GM19238 (cell line): ENCODE results near the gene TMC6.
"Not testable (repeated sequence)": the region's sequence is repeated elsewhere in the genome, so short reads cannot be mapped to it uniquely, and the experiment has no call there.

Experiments
- DNase-seq: peaks from one replicate; pipeline ENCODE4 v3.0.0; 2011; ENCODE audit warnings: low spot score; ENCODE audit not compliant: insufficient read length

The TMC6 gene

DNA sequence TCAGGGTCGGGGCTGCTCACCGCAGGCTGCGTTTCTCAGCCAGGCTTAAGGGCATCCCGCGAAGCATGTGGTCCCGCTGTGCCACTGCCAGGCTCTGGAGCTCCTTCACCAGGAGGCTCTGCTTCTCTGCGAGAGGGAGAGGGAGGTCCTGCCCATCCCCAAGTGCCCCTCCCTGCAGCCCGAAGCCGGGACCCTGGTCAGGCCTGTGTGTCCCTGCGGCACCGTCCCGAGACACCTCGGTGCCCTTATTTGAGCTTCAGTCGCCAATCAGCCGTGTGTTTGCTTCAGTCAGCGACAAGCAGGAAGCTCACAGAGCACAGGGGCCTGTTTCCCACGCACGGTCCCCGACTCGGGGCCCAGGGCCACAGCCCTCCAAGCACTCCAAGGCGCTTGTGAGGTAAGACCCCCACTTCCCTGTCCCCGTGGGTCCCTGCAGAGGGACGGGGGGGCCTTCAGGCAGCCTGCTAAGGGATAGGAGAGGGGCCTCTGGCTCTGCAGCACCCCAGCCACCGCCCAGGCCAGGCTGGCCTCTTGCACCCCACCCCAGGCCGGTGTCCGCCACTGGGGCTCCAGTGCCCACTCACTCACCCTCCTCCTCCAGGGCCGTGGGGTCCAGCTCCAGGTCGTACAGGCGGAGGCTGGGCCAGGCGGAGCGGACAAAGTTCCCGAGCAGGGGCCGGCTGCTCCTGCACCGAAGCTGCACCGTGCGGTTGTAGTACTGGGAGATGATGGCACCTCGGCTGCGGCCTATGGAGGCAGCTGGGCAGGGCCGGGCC is 3.2 kb downstream of the TMC6 start:
- no peak for DNase-seq

DNA sequence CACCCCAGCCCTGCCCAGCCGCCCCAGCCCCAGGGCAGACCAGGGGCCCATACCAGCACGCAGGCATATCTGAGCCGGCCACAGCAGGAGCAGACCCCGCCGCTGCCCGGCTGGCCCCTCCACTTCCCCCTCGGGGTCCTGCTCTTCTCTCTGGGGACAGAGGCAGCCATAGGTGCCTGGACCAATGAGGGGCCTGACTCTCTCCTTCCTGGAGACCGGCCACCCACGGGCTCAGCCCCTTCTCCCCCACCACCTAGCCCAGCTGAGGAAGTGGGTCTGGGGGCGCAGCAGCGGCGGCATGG is 3.8 kb downstream of the TMC6 start:
- DNase-seq: no peak

DNA sequence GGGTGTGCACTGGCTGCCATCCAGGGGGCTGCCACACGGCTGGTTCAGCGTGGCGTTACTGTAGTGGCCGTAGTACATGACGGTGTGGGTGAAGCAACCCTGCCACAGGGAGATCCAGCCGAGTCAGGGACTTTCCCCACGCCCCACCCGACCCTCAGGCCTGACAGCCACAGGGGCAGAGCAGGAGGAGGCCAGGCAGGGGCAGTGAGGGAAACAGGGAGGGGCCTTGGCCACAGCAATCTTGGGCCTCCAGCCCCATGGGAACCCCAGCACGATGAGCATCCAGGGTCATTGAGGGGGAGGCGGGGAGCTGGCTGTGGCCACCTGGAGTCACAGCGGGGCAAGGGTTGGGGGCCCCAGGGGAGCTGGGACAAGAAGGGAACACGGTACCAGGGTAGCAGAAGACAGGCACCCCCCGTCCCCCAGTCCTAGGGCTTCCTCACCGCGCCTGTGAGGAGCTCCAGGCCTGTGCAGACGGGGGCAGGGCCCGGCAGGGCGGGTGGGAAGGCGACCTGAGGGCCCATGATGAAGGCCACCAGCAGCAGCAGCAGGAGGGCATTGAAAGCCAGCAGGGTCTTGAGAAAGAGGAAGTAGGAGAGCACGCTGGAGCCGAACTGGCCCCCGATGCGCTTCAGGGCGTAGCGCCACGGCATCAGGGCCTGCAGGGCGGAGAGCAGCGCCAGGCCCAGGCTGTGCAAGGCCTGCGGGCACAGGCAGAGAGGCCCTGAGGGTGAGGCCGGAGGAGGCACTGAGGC is 4.3 kb downstream of the TMC6 start:
- DNase-seq: peak; percentile 74

DNA sequence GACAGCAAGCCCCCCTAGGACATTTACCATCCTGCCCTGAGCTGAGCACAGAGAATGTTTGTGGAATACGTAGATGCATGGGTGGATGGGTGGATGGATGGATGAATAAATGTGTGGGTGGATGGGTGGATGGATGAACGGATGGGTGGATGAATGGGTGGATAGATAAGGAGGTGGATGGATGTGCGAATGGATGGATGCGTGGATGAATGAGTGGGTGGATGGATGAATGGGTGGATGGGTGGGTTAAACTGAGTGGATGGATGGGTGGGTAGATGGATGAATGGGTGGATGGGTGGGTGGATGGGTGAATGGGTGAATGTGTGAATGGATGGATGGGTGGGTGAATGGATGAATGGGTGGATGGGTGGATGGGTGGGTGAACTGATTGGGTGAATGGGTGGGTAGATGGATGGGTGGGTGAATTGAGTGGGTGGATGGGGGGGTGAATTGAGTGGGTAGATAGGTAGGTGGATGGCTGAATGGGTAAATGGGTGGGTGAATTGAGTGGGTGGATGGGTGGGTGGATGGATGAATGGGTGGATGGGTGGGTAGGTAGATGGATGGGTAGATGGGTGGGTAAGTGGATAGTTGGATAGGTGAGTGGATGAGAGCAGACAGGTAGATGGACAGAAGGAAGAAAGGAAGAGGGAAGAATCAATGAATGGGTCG is 5.2 kb downstream of the TMC6 start:
- DNase-seq: no peak

- no peak for DNase-seq
These were observed 5.7 kb downstream of the TMC6 start for GRCh38 chr17:78122931-78123249.

DNA sequence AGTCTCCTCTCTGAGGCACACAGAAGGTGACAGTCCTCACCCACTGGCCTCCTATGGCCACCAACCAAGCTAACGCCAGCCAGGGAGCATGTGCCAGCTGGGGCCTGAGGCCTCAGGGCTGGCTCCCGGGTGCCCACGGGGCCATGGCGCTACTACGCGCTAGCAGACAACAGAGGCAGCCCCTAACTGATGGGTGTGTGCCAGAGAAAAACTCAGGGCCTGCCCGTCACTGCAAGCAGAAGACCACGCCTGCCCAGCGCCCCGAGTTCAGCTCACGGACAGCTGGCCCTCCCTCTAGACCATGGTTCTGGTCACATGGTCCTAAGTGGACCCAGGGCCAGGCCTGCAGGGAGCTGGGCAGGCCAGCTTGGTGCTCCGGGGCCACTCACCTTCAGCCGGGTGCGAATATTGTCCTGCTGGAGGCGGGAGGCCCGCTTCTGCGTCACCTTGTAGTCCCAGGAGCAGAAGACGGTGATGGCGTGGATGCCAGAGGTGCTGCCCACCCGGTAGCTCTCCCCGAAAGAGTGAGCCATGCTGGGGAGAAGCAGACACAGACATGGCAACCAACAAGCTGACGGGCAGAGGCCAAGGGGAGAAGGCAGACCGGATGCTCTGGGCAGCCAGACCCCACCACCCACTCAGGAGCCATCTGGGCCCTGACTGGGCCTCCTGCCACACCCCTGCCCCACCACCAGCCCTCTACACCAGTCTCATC is 6.2 kb downstream of the TMC6 start:
- DNase-seq: no peak

GRCh38 chr17:78121801-78122215 is 6.7 kb downstream of the TMC6 start:
- DNase-seq: no peak

GRCh38 chr17:78120971-78121800 is 7.4 kb downstream of the TMC6 start:
- DNase-seq: no peak

DNA sequence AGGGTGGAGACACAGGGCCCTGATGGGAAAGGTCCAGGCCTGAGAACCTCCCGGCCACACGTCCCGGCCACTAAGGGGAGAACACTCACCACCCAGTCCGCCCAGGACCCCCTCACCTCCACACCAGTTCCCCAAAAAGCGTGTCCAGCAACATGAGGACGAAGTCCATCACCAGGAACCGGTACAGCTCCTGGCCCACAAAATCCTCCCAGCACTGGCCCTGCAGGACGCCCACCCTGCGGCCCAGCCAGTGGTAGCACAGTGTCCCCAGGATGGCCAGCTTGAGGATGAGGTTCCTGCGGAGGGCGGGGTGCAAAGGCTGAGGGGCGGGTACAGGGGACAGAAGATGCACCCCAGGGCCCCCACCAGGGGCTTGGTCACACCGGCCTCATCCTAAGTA is 8.0 kb downstream of the TMC6 start:
- no peak for DNase-seq

- no peak for DNase-seq
These were observed 9.7 kb downstream of the TMC6 start for GRCh38 chr17:78118801-78119241.

- DNase-seq: no peak
These were observed 11.3 kb downstream of the TMC6 start for GRCh38 chr17:78117027-78117981.

GRCh38 chr17:78116411-78116810 is 12.1 kb downstream of the TMC6 start:
- no peak for DNase-seq

DNA sequence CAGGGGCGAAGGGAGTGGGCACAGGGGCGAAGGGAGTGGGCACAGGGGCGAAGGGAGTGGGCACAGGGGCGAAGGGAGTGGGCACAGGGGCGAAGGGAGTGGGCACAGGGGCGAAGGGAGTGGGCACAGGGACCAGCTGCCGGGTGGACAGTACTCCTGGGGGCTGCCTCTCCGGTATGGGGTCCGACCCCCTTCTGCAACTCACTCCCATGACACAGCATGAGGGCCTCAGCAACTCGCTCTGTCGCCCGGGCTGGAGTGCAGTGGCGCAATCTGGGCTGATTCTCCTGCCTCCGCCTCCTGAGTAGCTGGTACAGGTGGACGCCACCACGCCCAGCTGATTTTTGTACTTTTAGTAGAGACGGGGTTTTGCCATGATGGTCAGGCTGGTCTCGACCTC is 12.8 kb downstream of the TMC6 start:
- DNase-seq: not testable (repeated sequence)

DNA sequence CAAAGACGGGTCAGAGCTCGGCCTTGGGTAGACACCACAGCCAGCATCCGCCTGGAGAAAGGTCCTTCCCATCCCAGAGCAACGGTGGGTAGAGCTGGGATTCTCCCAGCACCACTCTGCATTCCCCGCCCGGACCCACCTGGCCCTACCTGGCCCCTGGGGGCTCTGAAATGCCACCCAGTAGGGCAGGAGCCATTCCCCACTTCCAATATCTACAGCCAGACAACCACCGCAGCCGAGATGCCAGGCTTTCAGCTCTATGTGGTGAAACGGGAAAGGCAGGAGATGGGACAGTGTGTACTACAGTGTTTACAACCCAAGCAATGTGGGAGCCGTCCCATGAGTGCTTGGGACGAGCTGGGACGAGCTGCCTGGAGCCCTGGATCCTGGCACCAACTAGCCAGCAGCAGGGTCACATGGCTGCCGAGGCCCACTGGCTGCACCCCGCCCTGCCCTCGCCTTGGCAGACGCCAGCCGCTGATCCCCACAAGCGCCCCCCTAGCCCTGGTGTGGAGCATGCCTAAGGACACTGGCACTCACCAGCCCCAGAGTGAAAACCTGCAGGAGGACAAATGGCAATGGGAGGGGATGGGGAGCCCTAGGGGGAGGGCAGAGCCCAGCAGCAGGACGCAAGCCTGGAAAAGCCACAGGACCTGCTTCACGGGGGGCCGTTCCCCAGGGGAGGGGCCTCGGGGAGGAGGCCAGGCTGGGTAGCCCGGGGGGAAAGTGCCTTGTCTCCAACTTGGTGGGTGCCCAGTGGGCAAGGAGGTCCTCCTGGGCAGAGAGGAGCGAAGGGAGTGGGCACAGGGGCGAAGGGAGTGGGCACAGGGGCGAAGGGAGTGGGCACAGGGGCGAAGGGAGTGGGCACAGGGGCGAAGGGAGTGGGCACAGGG is 13.5 kb downstream of the TMC6 start:
- no peak for DNase-seq

DNA sequence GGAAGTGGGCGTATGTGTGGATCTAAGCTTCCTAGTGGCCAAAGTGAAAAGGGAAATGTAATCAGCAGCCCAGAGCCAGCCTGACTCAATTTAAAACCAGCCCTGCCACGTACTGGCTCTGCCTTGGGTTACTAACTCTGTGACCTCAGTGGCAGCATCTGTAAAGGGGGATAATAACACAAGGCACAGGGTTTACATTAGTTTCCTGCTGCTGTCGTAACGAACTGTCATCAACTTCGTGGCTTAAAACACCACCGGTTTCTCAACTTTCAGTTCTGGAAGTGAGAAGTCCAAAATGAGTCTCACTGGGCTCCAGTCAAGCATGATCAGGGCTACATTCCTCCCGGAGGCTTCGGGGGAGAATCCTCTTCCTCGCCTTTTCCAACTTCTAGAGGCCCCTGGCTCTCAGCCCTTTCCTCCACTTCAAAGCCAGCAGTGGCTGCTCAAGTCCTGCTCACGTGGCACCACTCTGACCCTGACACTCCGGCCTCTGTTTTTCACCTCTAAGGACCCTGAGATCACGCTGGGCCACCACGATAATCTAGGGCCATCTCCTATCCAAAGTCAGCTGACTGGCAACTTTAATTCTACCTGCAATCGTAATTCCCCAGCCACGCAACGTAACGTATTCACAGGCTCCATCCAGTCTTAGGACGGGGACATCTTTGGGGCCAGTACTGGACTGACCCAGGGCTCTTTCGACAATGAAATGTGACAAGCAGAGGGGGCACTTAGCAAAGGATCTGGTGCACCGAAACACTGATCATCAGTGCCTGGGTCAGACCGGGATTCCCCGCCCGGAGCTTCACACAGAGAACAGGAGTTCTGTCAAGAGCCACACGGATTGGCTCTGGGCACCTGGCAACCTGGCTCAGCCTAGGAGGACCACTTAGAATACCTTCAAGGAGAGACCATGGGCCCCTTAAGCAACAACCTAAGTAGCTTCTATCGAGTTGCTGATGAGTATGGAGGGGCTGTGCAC is 14.5 kb downstream of the TMC6 start:
- no peak for DNase-seq

DNA sequence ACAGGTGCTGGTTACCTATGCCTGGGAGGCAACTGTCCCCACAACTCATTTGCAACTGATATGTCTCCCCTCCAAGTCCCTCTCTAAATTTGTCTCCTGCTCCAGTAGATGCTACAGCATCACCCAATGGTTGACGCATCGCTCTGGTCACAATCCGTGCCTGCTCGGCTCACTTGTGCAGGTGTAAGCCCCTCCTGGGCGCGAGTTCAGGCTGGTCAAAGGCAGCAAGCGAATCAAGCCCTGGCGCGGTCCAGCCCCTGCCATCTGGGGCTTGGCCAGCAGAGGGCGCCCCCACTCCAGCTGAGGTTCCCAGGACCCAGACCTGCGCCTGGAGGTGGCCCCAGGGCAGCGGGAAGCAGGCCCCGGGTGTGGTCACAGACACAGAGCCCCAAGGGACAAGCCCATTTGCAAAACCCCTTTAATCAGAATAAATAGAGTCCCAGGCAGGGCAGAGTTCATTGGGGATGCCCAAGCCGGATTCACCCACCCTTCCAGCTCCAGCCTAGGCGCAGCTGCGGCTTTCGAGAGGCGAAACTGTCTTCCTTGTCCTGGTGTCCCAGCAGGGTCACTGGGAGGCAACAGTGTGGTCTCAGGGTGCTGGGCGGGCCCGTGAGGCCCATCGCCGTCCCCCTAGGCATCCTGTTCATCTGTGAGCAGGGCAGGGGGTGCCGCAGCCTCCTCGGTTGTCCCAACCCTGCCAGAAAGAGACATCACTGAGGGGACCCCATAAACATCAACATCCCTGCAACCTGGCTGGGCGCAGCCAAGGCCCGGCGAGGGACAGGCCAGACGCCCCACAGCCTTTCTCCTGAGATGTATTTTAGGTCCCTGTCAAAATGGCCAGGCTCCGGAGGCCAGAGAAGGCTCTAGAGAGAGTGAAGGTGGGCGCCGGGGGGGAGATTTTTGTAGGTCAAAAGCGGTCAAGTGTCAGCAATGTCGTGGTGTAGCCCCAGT is 15.8 kb downstream of the TMC6 start:
- DNase-seq: peak; percentile 92
